Uterine smooth muscle cell (primary cell): Measurements from ENCODE around the gene KRTAP10-2. TPM values are rescaled to one million over a fixed set of nuclear protein-coding genes. Genes with fewer than 3 reads are reported as not detected.

Source experiments
- total RNA-seq: library from RNA; depleted of rRNA; stranded (reverse); fragments of >200 nt; gene quantifications from 2 replicates; pipeline ENCODE4 v1.2.3, GENCODE V29; 2014

Gene KRTAP10-2, protein sequence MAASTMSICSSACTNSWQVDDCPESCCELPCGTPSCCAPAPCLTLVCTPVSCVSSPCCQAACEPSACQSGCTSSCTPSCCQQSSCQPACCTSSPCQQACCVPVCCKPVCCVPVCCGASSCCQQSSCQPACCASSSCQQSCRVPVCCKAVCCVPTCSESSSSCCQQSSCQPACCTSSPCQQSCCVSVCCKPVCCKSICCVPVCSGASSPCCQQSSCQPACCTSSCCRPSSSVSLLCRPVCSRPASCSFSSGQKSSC
- not detected in 2 replicates for total RNA-seq

DNA sequence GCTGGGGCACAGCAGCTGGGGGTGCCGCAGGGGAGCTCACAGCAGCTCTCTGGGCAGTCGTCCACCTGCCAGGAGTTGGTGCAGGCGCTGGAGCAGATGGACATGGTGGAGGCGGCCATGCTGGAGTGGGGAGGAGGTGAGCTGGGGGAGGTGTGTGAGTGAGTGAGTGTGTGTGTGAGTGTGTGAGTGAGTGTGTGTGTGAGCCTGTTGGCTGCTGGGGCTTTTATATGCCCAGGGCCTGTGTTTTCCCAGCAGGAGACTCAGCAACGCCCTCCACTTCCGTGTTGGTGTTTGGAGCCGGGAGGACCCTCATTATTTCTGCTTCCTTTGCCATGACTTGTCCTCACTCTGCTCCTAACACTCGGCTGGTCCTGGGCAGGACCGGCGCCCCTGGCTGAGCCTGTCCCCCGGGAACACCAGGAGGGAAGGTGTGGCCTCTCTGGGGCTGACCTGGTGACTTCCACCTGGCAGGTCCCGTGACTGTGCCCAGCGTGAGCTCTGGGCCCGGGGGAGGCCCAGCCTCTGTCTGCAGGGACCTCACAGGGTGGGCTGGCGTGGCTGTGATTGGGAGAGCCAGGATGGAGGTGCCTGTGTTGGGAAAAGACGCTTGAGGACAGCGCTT is at the start of gene KRTAP10-2:
Gene KRTAP10-2, minus strand, starts transcription at position 166 of the 622 bp plus-strand sequence. Its CDS starts 47 bp downstream, at position 119.

DNA sequence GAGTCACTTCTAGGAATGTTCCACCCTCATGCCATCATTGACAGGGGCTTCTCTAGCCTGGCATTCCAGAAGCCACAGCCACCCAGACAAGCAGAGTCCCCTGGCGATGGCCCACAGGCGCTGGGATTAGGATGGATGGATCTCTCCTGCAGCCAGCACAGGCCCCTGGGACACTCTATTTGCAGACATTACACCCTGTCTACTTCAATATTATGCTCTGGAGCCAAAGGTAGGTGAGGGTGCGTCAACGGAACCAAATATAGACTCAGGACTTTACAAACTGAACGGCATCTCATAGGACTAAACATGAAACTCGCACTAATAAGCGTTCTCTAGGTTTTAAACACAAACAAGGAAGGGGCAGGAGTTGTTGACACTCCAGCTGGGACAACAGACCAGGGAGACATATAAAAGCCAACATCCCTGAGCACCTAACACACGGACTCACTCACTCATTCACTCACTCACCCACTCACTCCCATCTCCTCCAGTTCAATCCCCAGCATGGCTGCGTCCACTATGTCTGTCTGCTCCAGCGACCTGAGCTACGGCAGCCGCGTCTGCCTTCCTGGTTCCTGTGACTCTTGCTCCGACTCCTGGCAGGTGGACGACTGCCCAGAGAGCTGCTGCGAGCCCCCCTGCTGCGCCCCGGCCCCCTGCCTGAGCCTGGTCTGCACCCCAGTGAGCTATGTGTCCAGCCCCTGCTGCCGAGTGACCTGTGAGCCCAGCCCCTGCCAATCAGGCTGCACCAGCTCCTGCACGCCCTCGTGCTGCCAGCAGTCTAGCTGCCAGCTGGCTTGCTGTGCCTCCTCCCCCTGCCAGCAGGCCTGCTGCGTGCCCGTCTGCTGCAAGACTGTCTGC is 49.0 kb upstream of the KRTAP10-2 start, which contains the start of gene KRTAP10-7:
Gene KRTAP10-7, plus strand, starts transcription at position 480 of the 861 bp plus-strand sequence. Its CDS starts 25 bp downstream, at position 505.

DNA sequence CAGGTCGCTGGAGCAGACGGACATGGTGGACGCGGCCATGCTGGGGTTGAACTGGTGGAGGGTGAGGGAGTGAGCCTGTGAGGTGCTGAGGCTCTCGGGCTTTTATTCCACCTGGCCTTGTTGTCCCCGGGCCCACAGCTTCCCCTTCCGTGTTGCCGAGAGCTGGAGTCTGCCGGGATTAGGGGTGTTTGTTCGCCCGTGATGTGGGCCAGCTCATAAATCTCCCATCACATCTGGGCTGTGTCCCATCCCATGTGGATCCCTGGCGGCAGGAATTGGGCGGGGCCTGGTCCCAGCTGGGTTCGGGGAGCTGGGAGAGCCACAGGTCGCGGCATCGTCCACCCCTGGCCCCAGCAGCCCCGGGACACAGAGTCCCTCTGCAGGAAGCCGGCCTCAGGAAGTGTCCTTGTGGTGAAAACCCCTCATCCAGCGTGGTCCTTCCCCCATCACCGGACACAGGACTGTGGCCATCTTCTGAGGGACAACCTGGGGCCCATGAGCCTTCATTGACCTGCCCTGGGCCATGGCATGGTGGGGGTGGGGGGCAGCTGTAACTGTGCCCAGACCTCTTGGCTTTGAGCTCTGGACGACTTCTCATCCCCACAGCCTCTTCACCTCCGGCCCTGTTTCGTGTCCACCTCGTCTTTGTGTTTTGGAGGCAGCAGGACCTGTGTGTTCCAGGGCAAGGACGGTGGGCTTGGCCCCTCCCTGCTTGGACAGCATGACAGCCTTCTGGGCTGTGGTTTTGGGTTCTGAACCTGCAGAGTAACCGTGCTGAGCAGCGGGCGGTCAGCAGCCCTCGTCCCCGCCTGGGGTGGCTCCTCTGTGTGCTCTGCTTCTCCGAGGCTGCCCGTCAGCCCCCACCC is 41.4 kb upstream of the KRTAP10-2 start, which contains the start of gene KRTAP10-6:
Gene KRTAP10-6, minus strand, starts transcription at position 60 of the 866 bp plus-strand sequence. Its CDS starts 21 bp downstream, at position 39.

DNA sequence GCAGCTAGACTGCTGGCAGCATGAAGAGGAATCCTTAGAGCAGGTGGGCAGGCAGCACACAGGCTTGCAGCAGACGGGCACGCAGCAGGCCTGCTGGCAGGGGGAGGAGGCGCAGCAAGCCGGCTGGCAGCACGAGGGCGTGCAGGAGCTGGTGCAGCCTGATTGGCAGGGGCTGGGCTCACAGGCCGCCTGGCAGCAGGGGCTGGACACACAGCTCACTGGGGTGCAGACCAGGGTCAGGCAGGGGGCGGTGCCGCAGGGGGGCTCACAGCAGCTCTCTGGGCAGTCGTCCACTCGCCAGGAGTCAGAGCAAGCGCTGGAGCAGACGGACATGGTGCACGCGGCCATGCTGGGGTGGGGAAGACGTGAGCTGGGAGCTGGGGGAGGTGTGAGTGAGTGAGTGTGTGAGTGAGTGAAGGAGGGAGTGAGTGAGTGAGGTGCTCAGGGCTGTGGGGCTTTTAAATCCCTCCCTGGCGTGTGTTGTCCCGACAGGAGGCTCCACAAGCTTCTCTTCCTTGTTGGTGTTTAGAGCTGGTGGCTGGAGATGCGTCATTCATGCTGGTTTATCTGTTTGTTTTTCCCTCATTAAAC is 29.0 kb upstream of the KRTAP10-2 start, which contains the start of gene KRTAP10-5:
Gene KRTAP10-5, minus strand, starts transcription at position 374 of the 591 bp plus-strand sequence. Its CDS starts 26 bp downstream, at position 348.

DNA sequence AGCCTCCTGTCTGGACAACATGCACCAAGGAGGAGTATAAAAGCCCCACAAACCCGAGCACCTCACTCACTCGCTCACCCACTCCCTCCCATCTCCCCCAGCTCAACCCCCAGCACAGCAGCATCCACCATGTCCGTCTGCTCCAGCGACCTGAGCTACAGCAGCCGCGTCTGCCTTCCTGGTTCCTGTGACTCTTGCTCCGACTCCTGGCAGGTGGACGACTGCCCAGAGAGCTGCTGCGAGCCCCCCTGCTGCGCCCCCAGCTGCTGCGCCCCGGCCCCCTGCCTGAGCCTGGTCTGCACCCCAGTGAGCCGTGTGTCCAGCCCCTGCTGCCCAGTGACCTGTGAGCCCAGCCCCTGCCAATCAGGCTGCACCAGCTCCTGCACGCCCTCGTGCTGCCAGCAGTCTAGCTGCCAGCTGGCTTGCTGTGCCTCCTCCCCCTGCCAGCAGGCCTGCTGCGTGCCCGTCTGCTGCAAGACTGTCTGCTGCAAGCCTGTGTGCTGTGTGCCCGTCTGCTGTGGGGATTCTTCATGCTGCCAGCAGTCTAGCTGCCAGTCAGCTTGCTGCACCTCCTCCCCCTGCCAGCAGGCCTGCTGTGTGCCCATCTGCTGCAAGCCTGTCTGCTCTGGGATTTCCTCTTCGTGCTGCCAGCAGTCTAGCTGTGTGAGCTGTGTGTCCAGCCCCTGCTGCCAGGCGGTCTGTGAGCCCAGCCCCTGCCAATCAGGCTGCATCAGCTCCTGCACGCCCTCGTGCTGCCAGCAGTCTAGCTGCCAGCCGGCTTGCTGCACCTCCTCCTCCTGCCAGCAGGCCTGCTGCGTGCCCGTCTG is 22.5 kb upstream of the KRTAP10-2 start, which contains the start of gene KRTAP10-4:
Gene KRTAP10-4, plus strand, starts transcription at position 100 of the 827 bp plus-strand sequence. Its CDS starts 30 bp downstream, at position 130.

DNA sequence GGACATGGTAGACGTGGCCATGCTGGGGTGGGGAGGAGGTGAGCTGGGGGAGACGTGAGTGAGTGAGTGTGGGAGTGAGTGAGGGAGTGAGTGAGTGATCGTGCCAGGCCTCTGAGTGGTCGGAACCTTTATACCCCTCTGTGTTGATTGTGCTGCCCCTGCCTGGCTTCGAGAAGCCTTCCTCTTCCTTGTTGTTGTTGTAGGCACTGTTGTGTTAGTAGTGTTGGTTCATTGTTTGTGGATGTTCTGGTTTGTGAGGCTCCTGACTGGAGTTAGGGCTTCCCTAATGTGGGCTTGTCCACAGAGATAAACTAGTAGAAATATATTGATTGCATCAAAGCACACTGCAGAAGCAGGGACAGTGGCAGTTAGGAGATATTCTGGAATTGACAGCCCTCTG is 7.4 kb upstream of the KRTAP10-2 start, which contains the start of gene KRTAP10-3:
Gene KRTAP10-3, minus strand, starts transcription at position 101 of the 400 bp plus-strand sequence. Its CDS starts 80 bp downstream, at position 21.

DNA sequence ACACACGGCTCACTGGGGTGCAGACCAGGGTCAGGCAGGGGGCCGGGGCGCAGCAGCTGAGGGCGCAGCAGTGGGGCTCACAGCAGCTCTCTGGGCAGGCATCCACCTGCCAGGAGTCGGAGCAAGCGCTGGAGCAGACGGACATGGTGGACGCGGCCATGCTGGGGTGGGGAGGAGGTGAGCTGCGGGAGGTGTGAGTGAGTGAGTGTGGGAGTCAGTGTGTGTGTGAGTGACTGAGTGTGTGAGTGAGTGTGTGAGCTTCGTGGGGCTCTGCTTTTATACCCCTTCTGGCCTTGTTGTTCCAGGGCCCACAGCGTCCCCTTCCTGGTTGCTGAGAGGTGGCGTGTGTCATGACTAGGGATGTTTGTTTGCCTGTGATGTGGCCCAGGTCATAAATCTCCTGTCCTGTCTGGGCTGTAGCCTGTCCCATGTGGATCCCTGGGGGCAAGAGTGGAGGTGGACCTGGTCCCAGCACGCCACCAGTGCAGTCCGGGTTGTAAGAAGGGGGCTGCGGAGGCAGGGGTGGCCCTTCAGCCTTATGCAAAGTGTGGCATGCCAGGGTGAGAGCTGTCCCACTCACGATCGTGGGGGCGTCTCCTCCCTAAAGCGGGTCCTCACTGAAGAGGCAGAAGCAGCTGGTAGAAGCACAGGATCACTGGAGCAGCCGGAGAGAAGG is 11.2 kb downstream of the KRTAP10-2 start, which contains the start of gene KRTAP10-1:
Gene KRTAP10-1, minus strand, starts transcription at position 205 of the 676 bp plus-strand sequence. Its CDS starts 45 bp downstream, at position 160.

Other genes with a start within 250 kb of the KRTAP10-2 start
- 10.8 and 13.1 TPM in 2 replicates for gene CFAP410, start 212.1 kb downstream of the KRTAP10-2 start, total RNA-seq
- gene TRPM2, start 197.9 kb downstream of the KRTAP10-2 start, total RNA-seq = under 0.01 TPM in 1 of 2 replicates, not detected in the other
- gene LRRC3, start 96.0 kb downstream of the KRTAP10-2 start, total RNA-seq = 0.33 and 0.37 TPM in 2 replicates
- not detected in 2 replicates for gene KRTAP10-1, start 11.3 kb downstream of the KRTAP10-2 start, total RNA-seq
- not detected in 2 replicates for gene KRTAP10-3, start 7.3 kb upstream of the KRTAP10-2 start, total RNA-seq
- gene KRTAP10-4, start 22.2 kb upstream of the KRTAP10-2 start, total RNA-seq = not detected in 2 replicates
- not detected in 2 replicates for gene KRTAP10-5, start 29.1 kb upstream of the KRTAP10-2 start, total RNA-seq
- not detected in 2 replicates for gene KRTAP10-6, start 41.0 kb upstream of the KRTAP10-2 start, total RNA-seq
- not detected in 2 replicates for gene KRTAP10-7, start 49.1 kb upstream of the KRTAP10-2 start, total RNA-seq
- not detected in 2 replicates for gene KRTAP10-8, start 60.6 kb upstream of the KRTAP10-2 start, total RNA-seq
- gene KRTAP10-9, start 75.6 kb upstream of the KRTAP10-2 start, total RNA-seq = not detected in 2 replicates
- gene KRTAP10-10, start 85.9 kb upstream of the KRTAP10-2 start, total RNA-seq = not detected in 2 replicates
- gene KRTAP10-11, start 94.9 kb upstream of the KRTAP10-2 start, total RNA-seq = not detected in 2 replicates
- gene KRTAP12-4, start 103.2 kb upstream of the KRTAP10-2 start, total RNA-seq = not detected in 2 replicates
- gene KRTAP12-3, start 106.4 kb upstream of the KRTAP10-2 start, total RNA-seq = not detected in 2 replicates
- gene KRTAP12-2, start 115.4 kb upstream of the KRTAP10-2 start, total RNA-seq = not detected in 2 replicates
- not detected in 2 replicates for gene KRTAP12-1, start 130.7 kb upstream of the KRTAP10-2 start, total RNA-seq
- gene KRTAP10-12, start 145.7 kb upstream of the KRTAP10-2 start, total RNA-seq = not detected in 2 replicates
- not detected in 2 replicates for gene TSPEAR, start 160.1 kb upstream of the KRTAP10-2 start, total RNA-seq